Measurements from ENCODE around the gene TAB2.

The TAB2 gene

DNA sequence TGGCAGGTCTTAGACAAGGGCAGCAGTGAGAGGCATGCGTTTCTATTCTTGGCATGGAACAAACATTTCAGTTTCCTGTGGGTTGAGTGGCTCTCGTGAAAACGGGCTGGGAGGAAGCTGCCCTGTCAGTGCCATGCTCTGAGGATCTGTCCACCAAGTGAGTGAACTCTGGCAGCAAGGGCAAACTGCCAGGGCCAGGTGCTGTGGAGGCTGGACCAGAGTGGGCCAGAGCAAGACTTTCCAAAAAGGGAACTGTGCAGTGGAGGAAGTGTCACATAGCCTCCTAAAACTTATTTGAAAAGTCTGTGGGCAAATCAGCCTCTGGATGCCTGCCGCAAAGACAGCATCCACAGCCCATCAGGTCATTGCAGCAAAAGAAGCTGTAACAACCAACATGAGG lies 44.2 kb upstream of the TAB2 start:
- TF ChIP-seq, protein P1, sequence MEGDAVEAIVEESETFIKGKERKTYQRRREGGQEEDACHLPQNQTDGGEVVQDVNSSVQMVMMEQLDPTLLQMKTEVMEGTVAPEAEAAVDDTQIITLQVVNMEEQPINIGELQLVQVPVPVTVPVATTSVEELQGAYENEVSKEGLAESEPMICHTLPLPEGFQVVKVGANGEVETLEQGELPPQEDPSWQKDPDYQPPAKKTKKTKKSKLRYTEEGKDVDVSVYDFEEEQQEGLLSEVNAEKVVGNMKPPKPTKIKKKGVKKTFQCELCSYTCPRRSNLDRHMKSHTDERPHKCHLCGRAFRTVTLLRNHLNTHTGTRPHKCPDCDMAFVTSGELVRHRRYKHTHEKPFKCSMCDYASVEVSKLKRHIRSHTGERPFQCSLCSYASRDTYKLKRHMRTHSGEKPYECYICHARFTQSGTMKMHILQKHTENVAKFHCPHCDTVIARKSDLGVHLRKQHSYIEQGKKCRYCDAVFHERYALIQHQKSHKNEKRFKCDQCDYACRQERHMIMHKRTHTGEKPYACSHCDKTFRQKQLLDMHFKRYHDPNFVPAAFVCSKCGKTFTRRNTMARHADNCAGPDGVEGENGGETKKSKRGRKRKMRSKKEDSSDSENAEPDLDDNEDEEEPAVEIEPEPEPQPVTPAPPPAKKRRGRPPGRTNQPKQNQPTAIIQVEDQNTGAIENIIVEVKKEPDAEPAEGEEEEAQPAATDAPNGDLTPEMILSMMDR (IDR thresholded peaks at IDR 0.05; ENCODE audit: low read depth, low read length): no peak
- H3K4me3 ChIP-seq (replicated peaks in 1 of 2; ENCODE audit: low read depth in 2 of 2, low read length in 2 of 2): no peak overlapping the region
- no peak for DNase-seq (ENCODE audit: low read depth in 2 of 2)

DNA sequence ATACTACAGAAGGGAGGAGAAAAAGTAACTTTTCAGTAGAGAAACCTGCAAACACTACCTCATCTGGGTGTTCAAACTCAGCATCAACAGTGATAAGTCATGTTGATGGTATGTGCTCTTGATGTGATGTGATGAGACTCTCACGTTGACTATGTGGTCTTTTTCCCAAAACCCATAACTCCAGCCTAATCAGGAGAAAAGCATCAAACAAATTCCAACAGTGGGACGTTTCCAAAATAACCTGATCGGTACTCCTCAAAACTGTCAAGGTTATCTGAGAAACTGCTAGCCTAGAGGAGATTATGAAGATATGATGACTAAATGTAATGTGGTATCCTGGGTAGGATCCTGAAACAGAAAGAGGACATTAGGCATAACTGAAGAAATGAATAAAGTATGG lies 41.9 kb upstream of the TAB2 start:
- no peak overlapping the region for H3K4me3 ChIP-seq (replicated peaks in 1 of 2; ENCODE audit: low read depth in 2 of 2, low read length in 2 of 2)
- TF ChIP-seq, protein P1 (IDR thresholded peaks at IDR 0.05; ENCODE audit: low read depth, low read length): no peak
- DNase-seq (ENCODE audit: low read depth in 2 of 2): no peak

DNA sequence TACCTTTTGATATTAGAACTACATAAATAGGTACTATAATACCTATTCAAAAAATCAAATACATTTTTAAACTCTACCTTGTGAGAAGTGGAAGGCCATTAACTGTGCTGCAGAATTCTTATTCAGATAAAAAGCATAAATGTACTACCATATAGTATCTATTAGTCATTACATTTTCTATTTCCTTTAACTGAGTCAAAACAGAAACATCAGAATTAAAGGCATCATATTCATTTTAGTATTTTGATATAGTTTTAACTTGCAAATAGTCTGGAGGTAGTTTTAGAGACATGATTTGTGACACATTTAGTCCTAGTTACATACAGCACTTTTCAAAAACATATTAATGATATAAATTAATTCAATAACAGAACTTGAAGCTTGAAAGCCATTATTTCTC lies 39.9 kb upstream of the TAB2 start:
- TF ChIP-seq, protein P1 (IDR thresholded peaks at IDR 0.05; ENCODE audit: low read depth, low read length): no peak
- H3K4me3 ChIP-seq (replicated peaks in 1 of 2; ENCODE audit: low read depth in 2 of 2, low read length in 2 of 2): no peak overlapping the region
- no peak for DNase-seq (ENCODE audit: low read depth in 2 of 2)

DNA sequence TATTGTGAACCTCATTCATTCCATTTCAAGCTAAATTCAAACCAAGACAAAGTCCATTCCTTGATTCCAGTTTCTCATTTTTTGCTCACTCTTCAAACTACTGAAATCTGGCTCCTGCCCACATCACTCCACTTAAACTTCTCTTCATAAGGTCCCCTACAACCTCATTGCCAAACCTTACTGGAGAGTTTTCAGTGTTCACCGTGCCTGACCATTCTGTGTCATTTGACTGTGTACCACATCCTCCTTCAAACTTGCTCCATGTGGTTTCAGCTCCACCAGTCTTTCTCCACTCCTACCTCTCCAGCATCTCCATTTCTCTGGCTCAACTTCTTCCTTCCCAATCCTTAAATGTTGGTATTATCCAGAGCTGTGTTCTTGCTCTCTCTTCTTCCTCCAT lies 38.5 kb upstream of the TAB2 start:
- no peak for DNase-seq (ENCODE audit: low read depth in 2 of 2)
- TF ChIP-seq, protein P1 (IDR thresholded peaks at IDR 0.05; ENCODE audit: low read depth, low read length): no peak
- no peak overlapping the region for H3K4me3 ChIP-seq (replicated peaks in 1 of 2; ENCODE audit: low read depth in 2 of 2, low read length in 2 of 2)

DNA sequence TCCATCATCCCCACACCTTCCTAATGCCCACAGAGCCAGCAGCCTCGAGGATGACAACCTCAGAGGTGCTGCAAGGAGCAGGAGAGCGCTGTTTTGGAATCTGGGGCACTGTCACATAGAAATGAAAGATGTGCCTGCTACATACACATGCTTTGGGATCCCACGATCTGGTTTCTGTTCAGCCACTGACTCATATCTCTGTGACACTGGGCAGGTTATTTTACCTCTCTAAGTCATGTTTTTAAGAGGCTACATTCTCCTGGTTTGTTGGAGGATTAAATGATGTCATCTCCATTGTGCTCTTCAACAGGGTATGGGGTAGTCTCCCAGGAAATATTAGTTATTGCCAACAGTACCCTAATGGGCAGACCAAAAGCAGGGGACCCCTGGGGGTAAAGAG lies 32.6 kb upstream of the TAB2 start:
- DNase-seq (ENCODE audit: low read depth in 2 of 2): no peak
- TF ChIP-seq, protein P1 (IDR thresholded peaks at IDR 0.05; ENCODE audit: low read depth, low read length): no peak
- H3K4me3 ChIP-seq (replicated peaks in 1 of 2; ENCODE audit: low read depth in 2 of 2, low read length in 2 of 2): no peak overlapping the region

DNA sequence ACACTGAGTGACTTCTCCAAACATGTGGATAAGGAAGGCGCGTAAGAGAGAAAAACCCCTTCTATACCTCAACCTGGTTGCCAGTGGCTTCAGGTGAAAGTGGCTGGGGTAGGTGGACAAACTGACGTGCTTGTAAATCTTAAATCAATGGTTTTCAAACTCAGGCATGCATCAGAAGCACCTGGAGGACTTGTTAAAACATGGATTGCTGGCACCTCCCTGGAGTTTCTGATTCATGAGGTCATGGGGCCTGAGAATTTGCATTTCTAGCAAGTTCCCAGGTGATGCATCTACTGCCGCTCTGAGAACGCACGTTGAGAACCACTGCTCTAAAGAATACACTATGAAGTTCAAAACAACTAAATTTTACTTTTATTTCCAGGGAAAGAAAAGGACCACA lies 31.9 kb upstream of the TAB2 start:
- H3K4me3 ChIP-seq (replicated peaks in 1 of 2; ENCODE audit: low read depth in 2 of 2, low read length in 2 of 2): no peak overlapping the region
- no peak for DNase-seq (ENCODE audit: low read depth in 2 of 2)
- TF ChIP-seq, protein P1 (IDR thresholded peaks at IDR 0.05; ENCODE audit: low read depth, low read length): no peak

DNA sequence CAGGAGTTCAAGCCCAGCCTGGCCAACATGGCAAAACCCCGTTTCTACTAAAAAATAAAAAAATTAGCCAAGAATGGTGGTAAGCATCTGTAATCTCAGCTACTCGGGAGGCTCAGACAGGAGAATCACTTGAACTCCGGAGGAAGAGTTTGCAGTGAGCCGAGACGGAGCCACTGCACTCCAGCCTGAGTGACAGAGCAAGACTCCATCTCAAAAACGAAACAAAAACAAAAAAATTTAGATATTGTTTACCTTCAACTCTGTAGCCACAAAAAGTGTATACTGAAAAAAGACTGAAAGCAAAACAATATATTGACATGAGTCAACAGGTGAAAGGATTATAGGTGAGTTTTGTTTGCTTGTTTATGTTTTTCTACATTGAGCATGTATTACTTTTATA lies 30.6 kb upstream of the TAB2 start:
- no peak for DNase-seq (ENCODE audit: low read depth in 2 of 2)
- TF ChIP-seq, protein P1 (IDR thresholded peaks at IDR 0.05; ENCODE audit: low read depth, low read length): no peak
- H3K4me3 ChIP-seq (replicated peaks in 1 of 2; ENCODE audit: low read depth in 2 of 2, low read length in 2 of 2): no peak overlapping the region
